SIG-M5 (cell line): Measurements from ENCODE around the gene FAM227A.

Experiments
- DNase-seq: peaks from one replicate; lab custom pipeline; 2025; lab: John Stamatoyannopoulos, UW

Gene FAM227A

DNA sequence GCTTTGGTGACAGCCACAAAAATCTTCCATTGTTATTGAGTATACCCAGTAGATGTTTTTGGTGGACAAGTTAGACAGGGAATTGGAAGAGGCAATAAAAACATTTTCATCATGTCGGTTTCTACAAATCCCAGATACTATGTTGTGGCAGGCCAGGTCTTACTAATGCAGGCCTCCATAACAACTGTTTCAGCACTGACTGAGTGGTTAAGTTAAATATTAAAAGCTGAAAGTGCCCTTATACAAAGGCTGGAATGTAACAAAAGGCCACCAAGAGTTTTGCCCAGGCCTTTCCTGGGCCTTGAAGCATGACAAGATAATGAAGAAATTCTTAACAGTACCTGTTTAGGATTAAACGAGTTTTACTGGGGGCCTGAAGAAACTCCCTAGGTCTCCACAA, 115.5 kb downstream of the FAM227A start:
- DNase-seq: no peak

DNA sequence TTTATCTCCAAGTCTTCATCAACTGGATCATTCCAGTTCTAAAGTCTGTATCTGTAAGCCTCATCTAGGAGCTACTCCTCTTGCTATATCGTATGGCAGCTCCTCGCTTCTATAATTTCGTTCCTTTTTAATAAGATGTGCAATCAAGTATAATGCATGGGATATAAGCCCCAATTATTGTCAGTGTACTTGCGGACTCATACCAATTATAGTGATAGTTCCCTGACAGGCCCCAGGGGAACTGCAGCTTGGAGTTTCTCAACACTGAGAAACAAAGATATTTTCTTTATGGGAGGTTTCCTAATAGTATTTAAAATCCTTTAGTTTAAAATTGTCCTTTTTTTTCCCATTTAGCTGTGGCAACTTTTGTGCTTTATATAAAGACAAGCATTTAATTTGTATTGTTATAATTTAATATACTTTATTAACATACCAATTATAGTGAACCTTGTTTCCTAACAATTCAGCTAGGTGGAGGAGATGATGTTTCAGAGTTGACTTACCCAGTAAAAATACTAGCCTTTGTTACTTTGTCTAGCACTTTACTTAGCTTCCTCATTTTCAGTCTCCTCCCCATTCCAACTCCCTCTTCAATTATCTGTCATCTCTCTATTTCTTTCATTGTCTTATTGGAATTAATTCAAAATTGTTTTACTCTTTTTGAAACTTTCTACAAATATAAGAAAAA, 124.8 kb downstream of the FAM227A start:
- DNase-seq: peak; percentile 40
